ENCODE data around the gene NANOS2.

- TF ChIP-seq CTCF (IDR thresholded peaks at IDR 0.05 in 8 of 11, conservative IDR thresholded peaks at IDR 0.05 in 3 of 11): no peak
- TF ChIP-seq POLR2A (IDR thresholded peaks at IDR 0.05): no peak
These were observed 27.3 kb downstream of the NANOS2 start for GRCh38 chr19:45887200-45887710.

Measured in spleen (tissue), 7 donors.